NCI-H2029 (cell line): ENCODE measurements around the gene DUSP1.
"Not testable (repeated sequence)": the region's sequence is repeated elsewhere in the genome, so short reads cannot be mapped to it uniquely, and the experiment has no call there.

Experiments used
- DNase-seq: peaks from one replicate; lab custom pipeline; 2025; lab: John Stamatoyannopoulos, UW

The DUSP1 gene

DNA sequence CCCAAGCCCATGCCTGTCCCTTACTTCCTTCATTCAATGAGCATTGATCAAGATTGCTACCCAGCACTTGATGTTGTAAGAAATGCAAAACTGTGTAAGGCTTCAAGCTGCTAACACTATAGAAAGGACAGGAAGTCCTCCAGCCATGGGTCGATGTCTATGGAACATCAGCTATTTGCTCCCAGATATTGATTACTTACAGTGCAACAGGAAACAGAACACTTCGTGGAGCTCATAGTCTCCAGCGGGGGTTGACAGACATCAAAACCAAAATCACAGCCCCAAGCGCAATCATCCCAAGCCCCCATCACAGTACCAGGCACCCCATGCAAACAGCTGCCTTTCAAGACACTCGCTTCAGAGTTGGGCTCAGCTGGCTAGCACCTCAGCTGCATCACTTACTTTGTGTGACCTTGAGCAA is 26.8 kb upstream of the DUSP1 start:
- no peak for DNase-seq

DNA sequence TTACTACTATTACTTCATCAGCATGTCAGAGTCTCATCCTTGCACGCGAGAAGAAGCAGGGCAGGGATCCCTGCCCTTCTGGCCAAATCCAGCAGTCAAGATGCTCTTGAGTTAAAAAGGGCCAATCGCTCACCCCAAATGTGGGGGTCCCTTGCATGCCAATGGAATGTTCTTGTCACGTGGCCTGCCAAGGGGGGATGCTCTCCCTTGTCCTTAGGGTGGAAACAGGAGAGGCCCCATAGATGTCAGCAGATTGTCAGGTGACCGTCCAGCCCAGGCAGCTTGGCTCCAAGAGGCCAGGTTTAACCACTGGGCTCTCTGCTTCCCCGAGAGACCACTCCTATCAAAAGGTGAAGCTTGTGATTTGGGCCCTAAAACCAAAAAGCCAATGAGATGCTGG is 25.3 kb upstream of the DUSP1 start:
- DNase-seq = no peak

DNA sequence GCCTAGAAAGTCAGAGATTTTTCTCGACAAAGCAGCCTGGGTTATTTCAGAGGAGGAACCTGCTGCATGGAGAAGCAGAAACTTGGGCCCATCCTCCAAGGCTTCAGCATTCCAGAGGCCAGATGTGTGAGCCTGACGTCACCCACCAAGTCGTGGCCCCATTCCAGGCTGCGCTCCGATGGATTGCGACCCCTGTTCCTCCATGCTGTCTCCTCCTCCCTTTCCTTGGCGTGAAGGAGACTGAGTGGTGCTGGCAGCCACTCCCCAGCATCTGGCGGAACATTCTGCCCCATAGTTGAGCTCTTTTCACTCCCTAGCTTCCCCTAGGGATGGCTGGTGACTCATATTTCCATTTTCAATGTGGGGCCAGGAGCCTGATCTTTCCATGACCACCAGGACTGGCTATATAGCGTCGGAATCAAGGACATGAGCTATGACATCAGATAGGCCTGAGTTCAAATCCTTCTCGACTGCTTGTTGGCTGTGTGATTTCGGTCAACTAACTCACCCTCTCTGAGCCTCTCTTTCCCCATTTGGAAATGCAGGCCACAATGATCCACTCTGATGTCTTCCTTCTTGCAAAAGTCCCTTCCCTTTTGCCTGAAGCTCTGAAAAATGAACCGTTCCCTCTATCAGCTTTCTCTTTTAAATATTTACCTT is 24.5 kb upstream of the DUSP1 start:
- DNase-seq = no peak

DNA sequence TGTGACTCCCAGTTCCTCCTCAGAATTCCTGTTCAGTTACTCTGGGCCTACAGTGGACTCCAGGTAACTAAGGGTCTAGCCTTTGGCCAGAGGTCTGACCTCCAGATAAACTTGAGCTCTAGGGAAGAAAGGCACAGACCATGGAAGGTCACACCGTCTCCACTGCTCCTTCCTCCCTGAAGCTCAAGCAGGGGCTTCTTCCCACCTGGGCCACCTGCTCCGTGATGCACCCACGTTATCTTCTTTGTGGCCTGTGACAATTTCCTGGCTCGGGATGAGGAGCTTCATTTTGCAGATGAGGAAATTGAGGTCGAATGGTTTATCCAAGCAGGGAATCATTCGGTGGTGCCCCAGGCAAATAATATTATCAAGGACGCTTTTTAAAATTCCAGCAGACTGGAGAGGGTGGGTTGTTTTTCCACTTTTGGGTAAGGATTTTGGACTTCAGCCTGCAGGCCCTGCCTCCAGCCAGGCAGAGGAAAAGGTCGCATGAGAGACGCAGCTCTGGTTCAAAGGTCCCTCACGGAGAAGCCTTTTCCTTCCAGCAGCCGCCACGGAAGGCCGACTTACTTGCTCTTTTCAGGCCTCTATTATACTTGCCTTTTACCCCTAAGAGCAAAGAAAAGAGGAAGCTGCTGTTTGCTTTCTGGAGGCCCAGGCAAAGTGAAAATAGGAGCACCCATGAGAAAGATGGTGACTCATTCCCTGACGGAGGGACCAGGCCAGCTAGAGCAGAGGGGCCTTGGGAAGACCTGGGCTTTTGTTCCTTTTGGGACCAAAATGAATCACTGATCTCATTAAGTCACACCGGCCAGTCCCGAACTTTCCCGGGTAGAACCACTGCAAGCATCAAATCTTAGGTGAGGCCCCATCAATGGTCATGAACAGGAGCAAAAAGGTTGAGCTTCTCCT is 22.8 kb upstream of the DUSP1 start:
- no peak for DNase-seq

DNA sequence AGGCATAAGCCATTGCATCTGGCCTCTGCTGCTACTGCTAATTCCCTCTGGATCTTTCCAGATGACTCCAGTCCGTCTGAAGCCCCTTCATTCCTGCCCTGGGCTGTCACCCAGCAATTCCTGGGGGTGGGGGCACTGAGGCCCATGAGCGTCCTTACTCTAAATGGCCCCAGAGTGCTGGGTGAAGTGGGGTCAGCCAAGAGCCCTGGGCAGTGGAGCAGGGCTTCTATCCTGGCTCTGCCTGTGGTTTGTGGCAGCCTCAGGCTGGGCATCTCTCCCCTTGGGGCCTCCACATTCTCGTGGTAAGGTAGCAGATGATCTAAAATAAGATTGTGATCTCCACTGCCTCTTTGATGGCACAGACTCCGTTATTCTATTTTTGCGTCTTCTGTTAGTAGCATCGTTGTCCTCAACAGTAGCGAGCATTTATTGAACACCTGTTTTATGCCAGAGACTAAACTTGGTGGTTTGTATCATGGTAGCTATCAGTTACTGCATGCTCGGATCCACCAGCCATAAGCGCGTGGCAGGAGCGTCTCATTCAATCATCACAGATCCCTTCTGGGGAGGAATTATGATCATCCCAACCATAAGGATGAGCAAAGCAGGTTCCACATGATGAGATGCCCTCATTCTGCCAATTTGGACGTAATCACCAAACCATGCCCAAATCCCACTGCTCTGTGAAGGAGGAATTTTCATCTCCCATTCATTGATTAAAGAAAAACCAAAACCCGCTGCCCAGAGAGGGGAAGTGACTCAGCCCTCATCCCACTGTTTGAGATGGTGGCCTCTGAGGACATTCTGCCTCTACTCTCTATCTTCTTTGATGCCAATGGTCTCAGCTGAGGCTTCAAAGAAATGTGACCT is 21.9 kb upstream of the DUSP1 start:
- no peak for DNase-seq

DNA sequence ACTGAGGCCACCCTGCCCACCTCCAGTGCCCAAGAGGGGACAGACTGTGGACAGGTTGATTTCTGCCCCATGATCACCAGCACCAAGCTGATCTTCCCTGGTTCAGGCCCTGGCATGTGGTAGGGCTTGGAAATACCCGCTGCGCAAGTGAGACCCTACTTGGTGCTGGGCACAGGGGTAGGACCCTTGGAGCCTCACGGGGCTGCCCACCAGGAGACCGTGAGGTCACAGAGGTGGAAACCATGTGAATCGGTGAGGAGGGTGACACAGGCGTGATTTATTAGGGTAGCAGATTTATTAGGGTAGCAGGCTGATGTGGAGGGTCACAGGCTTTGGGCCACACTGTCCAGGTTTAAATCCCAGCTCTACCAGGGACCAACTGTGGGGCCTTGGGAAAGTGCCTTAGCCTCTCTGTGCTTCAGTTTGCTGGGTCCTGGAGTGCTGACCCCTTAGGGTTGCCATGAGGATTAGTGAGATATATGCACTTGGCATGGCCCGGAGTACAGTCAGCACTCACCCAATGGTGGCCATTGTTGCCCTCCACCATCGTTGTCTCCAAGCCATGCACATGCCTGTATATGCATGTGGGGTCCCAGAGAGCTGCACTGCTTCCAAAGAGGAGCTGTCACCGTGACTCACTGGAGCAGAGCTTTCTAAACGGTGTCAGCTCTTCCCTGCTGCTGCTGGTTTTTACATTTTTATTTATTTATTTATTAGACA is 20.9 kb upstream of the DUSP1 start:
- no peak for DNase-seq

DNA sequence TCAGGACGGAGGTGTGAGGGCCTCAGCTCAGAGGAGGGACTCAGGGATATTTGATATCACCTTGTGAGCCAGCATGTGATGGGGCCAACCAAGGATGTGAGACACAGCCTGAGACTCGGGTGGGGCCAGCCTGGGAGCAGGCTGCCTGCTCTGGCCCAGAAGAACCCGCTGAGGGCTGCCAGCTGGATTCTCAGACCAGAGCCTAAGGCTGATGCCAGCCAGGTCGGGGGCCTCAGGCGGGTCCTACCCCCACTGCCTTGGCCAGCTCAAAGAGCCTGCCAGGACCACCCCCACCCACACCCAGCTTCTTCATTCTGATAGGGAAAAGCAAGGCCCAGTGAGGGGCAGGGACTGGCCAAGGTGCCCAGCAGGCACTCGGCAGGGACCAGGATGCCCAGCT is 20.3 kb upstream of the DUSP1 start:
- no peak for DNase-seq

DNA sequence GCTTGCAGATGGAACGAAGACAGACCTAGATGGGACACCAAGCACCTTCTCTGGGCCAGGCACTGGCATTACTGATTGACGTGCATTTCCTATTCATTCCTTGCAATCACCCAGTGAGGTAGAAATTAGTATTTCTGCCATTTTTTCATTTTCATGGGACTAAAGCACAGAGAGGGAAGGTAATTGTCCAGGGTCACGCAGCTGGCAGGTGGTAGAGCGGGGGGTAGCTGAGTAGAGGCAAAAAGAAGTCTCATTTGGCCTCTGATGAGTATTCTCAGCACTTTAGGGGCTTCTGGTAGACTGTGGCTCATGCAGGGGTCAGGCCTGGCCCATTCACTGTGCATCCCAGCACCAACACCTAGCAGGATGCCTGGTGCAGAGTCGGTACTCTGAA is 19.5 kb upstream of the DUSP1 start:
- DNase-seq = no peak

DNA sequence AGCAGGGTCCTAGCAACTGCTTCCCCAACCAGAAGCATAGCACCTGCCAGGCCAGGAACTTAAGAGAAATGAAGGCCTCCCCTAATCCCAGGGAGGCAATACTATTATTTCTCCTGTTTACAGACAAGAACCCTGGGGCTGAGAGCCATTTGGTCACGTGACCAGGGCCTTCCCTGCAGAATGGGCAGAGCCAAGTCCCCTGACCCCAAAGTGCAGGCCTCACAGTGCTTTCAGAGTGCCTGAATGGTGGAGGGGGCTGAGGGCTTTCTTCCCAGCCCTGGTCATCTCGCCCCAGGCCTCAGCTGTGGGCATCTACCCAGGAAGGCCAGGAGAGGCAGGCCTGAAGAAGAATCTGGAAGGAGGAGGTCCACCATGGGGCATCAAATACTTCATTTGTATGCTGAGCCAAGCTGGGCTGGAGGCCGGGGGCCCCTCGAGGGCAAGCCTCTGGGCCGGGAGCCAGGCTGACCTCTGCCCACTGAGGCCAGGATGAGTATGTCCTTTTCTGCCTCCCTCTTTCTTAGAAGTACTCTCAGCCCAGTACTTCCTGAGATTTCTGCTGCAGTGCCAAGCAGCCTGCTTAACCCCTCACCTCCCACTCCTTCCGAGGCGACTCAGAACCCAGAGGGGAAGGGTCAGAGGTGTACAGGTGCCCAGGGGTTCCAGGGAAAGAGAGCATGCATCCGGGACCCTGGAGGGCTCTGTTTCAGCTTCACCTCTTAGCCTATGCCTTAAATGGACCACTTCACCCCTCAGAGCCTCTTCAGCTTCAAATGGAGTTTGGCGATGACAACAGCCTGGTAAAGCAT is 18.9 kb upstream of the DUSP1 start:
- DNase-seq = no peak

DNA sequence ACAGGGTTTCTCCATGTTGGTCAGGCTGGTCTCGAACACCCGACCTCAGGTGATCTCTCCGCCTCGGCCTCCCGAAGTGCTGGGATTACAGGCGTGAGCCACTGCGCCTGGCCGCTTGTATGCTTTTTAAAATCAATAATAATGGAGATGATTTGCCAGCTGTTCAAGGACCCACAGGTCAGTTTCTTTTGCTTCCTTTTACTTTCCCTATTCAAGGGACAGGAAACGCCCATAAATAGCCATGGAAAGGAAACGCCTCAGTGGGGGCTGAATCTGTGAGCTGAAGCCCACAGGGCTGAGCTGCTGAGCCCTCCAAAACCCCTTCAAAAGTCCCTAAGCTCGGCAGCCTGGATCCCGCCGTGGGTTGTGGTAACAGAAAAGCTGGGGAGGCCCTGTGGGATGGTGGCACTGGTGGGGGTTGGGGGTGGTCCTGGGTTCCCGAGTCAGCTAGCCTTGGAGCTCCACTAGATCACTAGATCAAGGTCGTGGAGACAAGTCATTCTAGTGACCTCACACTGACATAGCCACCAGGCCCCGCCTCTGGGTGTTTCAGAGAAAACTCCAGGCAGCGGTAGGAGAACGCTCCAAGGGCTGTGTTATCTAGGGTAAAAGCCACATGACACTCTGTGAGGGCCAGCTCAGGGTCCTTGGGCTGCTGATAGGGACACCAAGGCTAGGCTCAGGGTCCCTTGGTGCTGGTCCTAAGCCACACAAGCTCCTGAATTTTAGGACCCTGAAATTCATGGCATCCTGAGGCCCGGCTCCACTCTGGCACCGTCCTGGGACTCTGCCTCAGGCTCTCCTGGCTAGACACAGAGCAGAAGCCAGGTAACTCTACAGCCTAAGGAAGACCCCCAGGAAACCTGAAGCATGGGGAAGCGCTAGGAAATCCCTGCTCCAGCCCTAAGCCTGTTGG is 18.0 kb upstream of the DUSP1 start:
- DNase-seq = no peak

DNA sequence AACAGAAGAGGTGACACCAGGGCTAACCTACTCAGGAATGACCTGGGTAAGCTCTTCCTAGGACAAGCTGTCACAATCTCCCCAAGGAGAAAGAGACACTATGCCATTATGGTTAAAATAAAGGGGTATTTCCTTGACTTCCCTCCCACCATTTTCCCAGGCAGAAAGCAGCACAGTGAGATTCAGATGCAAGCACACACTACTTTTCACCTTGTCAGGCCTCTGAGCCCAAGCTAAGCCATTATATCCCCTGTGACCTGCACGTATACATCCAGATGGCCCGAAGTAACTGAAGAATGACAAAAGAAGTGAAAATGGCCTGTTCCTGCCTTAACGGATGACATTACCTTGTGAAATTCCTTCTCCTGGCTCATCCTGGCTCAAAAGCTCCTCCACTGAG is 16.5 kb upstream of the DUSP1 start:
- not testable (repeated sequence) for DNase-seq

DNA sequence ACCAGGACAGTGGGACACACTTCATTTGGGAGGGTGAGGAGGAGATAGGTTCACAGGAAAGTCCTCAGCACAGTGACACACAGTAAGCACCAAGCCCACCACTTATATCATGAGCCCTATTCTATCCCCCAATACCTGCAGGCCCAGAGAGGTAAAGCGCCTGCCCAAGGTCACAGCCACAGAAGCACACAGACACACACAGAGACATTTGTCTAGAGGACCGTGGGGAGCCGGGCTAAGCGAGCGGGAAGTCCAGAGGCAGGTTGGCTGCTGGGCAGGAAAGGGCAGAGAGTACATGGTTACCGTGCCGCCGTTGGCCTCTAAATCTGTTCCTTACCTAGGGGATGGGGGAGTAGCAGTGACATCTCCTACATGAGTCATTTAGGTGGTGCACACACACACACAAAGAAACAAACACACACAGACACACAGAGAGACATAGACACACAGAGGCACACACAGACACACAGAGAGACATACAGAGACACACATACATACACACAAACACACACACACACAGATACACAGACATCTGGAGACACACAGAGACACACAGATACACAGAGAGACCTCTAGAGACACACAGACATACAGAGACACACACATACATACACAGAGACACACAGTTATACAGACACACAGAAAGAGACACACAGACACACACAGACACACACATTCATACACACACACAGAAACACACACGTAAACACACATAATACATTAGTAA is 15.9 kb upstream of the DUSP1 start:
- no peak for DNase-seq

DNA sequence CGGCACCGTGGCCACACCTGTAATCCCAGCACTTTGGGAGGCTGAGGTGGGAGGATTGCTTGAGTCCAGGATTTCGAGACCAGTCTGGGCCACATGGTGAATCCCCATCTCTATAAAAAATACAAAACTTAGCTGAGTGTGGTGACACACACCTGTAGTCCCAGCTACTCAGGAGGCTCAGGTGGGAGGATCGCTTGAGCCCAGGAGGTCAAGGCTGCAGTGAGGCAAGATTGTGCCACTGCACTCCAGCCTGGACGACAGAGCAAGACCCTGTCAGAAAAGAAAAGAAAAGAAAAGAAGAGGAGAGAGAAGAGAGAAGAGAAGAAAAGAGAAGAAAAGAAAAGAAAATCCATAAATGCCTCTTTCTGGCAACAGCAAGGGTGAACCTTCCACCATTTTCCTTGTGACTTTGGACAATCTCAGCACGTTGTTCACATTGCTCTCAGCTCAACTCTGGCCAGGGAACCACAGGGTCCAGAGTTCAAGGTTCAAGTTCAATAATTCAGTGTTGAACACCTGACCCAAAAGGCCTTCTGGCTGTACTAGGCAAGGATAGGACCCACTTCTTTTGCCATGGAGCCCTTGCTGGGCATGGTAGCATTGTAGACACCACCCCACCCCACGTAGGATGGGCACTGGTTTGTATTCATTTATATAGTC is 14.6 kb upstream of the DUSP1 start:
- DNase-seq = no peak

DNA sequence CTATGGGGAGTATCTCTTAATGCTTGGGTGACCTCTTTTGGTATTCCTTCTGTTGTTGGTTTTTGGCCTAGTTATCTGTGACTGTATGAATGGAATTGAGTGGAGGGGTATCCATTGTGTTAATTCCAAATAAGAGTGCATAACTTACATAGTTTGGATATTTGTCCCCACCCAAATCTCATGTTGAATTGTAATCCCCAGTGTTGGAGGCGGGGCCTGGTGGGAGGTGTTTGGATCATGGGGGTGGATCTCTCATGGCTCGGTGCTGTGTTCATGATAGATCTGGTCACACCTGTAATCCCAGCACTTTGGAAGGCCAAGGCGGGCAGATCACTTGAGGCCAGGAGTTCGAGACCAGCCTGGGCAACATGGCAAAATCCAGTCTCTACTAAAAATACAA is 13.2 kb upstream of the DUSP1 start:
- DNase-seq = not testable (repeated sequence)

DNA sequence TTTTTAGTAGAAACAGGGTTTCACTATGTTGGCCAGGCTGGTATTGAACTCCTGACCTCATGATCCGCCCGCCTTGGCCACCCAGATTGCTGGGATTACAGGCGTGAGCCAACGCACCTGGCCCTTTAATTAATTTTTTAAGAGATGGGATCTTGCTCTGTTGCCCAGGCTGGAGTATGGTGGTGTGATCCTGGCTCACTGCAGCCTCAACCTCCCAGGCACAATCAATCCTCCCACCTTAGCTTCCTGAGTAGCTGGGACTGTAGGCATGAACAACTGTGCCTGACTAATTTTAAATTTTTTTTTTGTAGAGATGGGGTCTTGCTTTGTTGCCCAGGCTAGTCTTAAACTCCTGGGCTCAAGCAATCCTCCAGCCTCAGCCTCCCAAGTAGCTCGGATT is 12.3 kb upstream of the DUSP1 start:
- not testable (repeated sequence) for DNase-seq

DNA sequence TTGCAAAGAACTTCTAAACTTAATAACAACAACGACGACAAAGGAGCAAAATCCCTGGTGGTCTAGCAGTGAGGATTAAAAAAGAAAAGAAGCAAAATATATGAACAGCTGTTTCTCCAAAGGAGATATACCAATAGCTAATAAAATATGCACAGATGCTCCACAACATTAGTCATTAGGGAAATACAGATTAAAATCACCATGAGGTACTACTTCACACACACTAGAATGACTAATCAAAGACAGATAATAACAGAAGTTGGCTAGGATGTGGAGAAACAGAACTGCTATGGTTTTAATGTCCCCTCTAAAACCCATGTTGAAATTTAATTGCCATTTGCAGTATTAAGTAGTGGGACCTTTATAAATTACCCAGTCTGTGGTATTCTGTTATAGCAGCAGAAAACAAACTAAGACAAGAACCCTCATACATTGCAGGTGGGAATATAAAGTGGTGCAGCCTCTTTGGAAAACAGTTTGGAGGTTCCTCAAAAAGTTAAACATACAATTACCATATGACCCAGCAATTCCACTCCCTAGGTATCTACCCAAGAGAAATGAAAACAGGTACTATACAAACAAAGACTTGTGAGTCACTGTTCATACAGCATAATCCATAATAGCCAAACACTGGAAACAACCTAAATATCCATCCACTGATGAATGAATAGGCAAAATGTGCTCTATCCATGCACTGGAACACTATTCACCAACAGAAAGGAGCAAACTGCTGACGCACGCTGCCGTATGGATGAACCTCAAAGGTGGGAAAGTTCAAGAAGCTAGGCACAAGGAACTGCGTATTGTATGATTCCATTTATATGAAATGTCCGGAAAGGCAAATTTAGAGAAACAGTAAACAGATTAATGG is 11.4 kb upstream of the DUSP1 start:
- no peak for DNase-seq

DNA sequence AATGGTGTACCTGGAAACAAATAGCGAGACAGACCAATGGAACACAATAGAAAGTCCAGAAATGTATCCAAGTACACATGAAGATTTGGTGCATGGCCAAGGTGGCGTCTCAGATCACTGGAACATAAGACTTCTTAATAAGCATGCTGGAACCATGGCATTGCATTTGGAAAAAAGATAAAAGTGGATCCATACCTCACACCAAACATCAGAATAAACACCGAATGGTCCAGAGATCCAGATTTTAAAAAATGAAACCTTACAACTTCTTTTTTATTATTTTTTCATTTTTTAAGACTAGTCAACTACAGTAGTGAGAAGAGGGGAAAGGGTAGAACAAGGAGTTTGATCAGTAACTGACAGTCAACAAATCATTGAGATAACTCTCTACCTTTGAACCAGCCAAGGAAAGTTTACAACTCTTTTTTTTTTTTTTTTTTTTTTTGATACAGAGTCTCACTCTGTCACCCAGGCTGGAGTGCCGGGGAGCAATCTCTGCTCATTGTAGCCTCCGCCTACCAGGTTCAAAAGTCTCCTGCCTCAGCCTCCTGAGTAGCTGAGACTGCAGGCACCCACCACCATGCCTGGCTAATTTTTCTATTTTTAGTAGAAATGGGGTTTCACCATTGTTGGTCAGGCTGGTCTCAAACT is 8.8 kb upstream of the DUSP1 start:
- DNase-seq = no peak
